GM10248 (cell line): ENCODE data around the gene TAF1L.
"Not testable (repeated sequence)": the region's sequence is repeated elsewhere in the genome, so short reads cannot be mapped to it uniquely, and the experiment has no call there.

Experiments
- CTCF ChIA-PET: fragments of 300-600 bp; sonication (Branson Sonifier 250); formaldehyde crosslinking; extraction: SDS; loops from one replicate; lab custom pipeline; 2021; ENCODE audit warnings: antibody characterized with exemption; lab: Yijun Ruan, JAX
- POLR2A ChIA-PET: fragments of 350-650 bp; sonication (Branson Sonifier 250); formaldehyde crosslinking; extraction: SDS; loops from one replicate; lab custom pipeline; 2020; ENCODE audit warnings: antibody characterized with exemption; lab: Yijun Ruan, JAX
- DNase-seq: peaks from one replicate; pipeline ENCODE4 v3.0.0; 2012; ENCODE audit errors: extremely low spot score
- CTCF ChIP-seq: IDR thresholded peaks from 2 replicates; pipeline ENCODE4 v1.5.1; 2012; ENCODE audit warnings: mild to moderate bottlenecking, low read depth; ENCODE audit errors: extremely low read depth, missing control alignments, control extremely low read depth

Gene TAF1L

GRCh38 chr9:32625320-32625719 is 10.1 kb downstream of the TAF1L start:
- TF ChIP-seq CTCF, result no peak
- CTCF ChIA-PET, result no interaction called here
- POLR2A ChIA-PET, result no interaction called here
- no peak for DNase-seq

DNA sequence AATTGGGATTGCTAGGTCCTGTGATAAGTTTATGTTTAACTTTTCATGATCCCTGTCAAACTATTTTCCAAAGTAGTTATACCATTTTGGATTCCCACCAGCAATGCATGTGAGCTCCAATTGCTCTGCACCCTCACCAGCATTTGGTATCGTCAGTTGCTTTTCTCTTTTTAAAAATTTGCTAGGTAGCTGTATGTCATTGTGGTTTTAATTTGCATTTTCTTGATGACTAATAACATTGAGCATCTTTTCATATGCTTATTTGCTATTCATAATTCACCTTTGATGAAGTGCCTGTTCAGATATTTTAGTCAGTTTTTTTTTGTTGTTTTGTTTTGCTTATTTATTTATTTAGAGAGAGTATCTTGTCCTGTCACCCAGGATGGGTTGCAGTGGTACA is 12.5 kb downstream of the TAF1L start:
- ChIA-PET CTCF (no interaction called here), POLR2A (no interaction called here)
- TF ChIP-seq CTCF, result no peak
- no peak for DNase-seq

DNA sequence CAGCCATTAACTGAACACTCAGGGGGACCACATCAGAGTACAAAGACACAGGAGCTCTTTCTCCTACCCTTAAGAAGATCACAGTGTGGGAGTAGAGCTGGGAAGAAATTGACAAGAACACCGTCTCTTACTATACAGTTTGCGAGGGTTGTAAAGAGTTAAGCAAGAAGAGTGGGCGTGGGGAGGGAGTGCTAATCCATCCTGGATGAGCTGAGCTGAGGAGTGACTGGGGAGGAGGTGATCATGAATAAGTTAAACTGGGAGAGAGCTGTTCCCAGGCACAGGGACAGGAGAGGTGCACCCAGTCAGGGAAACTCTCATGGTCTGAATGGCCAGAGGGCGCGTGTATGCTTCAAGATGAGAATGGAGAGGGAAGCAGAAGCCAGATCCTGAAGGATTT is 17.2 kb downstream of the TAF1L start:
- no peak for DNase-seq
- ChIA-PET CTCF (interaction anchor here (0.8 to 1.8 kb wide), 4 partner anchors 12 to 239 kb away, joined by 3 to 6 read pairs (median 4); no protein-coding TSS in a partner anchor), POLR2A (no interaction called here)
- TF ChIP-seq CTCF, result no peak

DNA sequence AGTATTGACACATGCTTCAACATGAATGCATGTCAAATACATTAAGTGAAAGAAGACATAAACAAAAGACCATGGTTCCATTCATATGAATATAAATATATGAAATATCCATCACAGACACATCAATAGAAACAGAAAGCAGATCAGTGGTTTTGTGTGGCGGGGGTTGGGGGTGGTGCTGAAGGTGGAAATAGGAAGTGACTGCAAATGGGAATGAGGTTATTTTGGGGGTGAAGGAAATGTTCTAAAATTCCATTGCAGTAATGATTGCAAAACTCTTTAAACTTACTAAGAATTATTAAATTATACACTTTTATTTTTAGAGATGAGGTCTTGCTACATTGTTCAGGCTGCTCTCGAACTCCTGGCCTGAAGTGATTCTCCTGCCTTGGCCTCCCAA is 28.7 kb downstream of the TAF1L start:
- ChIA-PET POLR2A (no interaction called here), CTCF (interaction anchor here (0.8 to 3.0 kb wide), 3 partner anchors 11 to 228 kb away, joined by 3 to 17 read pairs (median 9); no protein-coding TSS in a partner anchor)
- no peak for DNase-seq
- no peak for TF ChIP-seq CTCF

DNA sequence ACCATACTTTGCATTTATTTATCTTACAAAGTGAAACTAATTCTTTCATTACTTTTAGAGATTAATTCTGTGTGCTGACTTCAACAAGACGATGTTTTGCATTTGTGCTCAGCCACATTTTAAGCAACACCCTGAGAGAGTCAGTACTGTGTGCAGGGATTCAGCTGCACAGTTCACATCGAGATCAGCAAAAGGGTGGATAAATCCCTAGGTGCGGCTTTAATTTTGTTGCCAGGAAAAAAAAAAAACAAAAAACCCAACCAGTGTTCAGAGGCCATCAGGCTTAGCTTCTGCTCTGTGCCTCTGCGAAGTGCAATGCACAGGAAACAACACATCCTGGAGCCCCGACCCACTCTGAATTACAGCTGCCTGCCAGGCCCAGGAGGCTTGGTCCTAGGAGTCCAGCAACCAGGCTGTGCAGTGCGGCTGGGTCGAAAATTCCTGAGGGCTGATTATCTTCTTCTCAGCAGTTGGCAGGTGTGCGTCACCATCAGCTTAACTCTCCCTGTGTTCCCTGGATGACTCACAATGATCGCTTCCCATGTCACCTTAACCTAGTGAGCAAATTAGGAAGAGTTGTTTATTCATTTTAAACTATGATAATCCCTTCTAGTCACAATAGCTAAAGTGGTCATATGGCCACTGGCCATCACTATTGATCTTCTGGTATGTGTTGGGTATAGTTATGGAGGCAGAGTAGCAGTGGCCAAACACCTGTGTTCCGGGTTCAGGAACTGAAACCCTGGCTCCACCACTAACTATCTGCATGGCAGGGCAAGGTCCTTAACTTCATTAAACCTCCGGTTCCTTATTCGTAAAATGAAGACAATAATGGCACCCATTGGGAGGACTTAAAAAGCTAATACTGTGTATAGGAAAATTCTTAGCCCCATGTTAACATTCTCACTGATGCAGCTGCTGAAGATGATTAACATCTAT is 31.3 kb downstream of the TAF1L start:
- TF ChIP-seq CTCF, result no peak
- ChIA-PET CTCF (interaction anchor here (1.0 to 3.0 kb wide), 5 partner anchors 9 to 225 kb away, joined by 3 to 17 read pairs (median 4); no protein-coding TSS in a partner anchor), POLR2A (no interaction called here)
- DNase-seq, result no peak

DNA sequence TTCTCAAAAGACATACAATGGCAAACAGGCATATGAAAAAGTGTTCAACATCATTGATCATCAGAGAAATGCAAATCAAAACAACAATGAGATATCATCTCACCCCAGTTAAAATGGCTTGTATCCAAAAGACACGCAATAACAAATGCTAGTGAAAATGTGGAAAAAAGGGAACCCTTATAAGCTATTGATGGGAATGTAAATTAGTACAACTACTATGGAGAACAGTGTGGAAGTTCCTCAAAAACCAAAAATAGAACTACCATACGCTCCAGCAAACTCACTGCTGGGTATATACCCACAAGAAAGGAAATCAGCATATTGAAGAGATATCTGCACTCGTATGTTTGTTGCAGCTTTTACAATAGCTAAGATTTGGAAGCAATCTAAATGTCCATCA is 36.4 kb downstream of the TAF1L start:
- DNase-seq, POLR2A ChIA-PET: not testable (repeated sequence)
- CTCF ChIA-PET, result interaction anchor here (0.8 to 1.0 kb wide), 2 partner anchors 15 to 220 kb away, joined by 3 read pairs; no protein-coding TSS in a partner anchor

DNA sequence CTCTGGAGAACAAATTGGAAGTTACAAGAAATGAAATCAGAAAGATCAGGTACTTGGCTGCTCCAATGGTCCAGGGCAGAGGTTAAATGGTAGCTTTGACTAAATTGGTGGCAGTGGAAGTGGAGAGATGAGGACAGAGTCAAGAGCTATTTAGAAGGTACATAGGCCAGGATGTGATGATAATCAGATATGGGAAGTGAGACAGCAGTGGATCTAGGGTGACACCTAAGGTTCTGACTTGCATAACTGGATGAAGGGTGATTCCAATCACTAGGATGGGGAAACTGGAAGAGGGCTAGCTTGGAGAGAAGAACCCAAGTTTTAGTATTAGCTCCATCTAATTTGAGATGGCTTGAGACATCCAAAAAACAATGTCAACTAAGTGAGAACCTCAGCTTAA is 38.5 kb downstream of the TAF1L start:
- POLR2A ChIA-PET, result no interaction called here
- no peak for DNase-seq
- no peak for TF ChIP-seq CTCF
- CTCF ChIA-PET, result interaction anchor here (0.7 to 1.0 kb wide), 3 partner anchors 16 to 218 kb away, joined by 3 to 5 read pairs (median 3); no protein-coding TSS in a partner anchor
